Choroid plexus epithelial cell (primary cell): ENCODE results near the gene RACGAP1.
A peak's percentile ranks its signal among the peaks of the same experiment; 100 is the strongest.

Experiments used
- DNase-seq: peaks from one replicate; pipeline ENCODE4 v3.0.0-alpha.2; 2010; ENCODE audit warnings: low read depth
- H3K4me3 ChIP-seq: 2 replicates; pipeline ENCODE4 v1.5.1; 2011; ENCODE audit warnings: low read depth, mild to moderate bottlenecking, control low read depth, low read length, moderate library complexity
- CTCF ChIP-seq: conservative IDR thresholded peaks from 2 replicates; pipeline ENCODE4 v1.5.1; 2011; ENCODE audit warnings: low read depth, mild to moderate bottlenecking, control low read depth, inconsistent platforms, low read length, moderate library complexity

Gene RACGAP1

GRCh38 chr12:50018154-50018553 lies 7.1 kb downstream of the RACGAP1 start:
- no peak for DNase-seq
- no peak for TF ChIP-seq CTCF

GRCh38 chr12:50017641-50018040 lies 7.7 kb downstream of the RACGAP1 start:
- no peak for TF ChIP-seq CTCF
- peak; percentile 71 for DNase-seq
- no peak overlapping the region for H3K4me3 ChIP-seq

More at GRCh38 chr12:50018154-50018553, 7.1 kb downstream of the RACGAP1 start:
- no peak overlapping the region for H3K4me3 ChIP-seq

GRCh38 chr12:50016501-50017475 lies 8.5 kb downstream of the RACGAP1 start:
- peak; percentile 95 for DNase-seq
- no peak for TF ChIP-seq CTCF
- no peak overlapping the region for H3K4me3 ChIP-seq

GRCh38 chr12:50014342-50014741 lies 11.0 kb downstream of the RACGAP1 start:
- H3K4me3 ChIP-seq: no peak overlapping the region
- DNase-seq: no peak
- no peak for TF ChIP-seq CTCF

GRCh38 chr12:50013361-50014147 lies 11.7 kb downstream of the RACGAP1 start:
- no peak overlapping the region for H3K4me3 ChIP-seq
- no peak for TF ChIP-seq CTCF
- DNase-seq: no peak

GRCh38 chr12:50006754-50007442 lies 18.4 kb downstream of the RACGAP1 start:
- TF ChIP-seq CTCF: no peak
- DNase-seq: peak; percentile 14
- no peak overlapping the region for H3K4me3 ChIP-seq
